Uterus (tissue), 2 donors: ENCODE measurements around the gene PTBP3.

Source experiments
- CTCF ChIP-seq, 4 experiments: fragments of 200-600 bp in 2 of 4; fragments of 450-650 bp in 2 of 4; sonication (generic) in 2 of 4; IDR thresholded peaks; one replicate each; pipeline ENCODE4 v1.5.1; 2016 to 2019; ENCODE audit warnings: antibody characterized with exemption in 4 of 4, mild to moderate bottlenecking in 2 of 4, moderate library complexity in 1 of 4
- POLR2A ChIP-seq, 2 donors: fragments of 450-650 bp; IDR thresholded peaks; one replicate each; pipeline ENCODE4 v1.6.1; 2016; ENCODE audit warnings: antibody characterized with exemption in 2 of 2, mild to moderate bottlenecking in 1 of 2, moderate library complexity in 1 of 2

DNA sequence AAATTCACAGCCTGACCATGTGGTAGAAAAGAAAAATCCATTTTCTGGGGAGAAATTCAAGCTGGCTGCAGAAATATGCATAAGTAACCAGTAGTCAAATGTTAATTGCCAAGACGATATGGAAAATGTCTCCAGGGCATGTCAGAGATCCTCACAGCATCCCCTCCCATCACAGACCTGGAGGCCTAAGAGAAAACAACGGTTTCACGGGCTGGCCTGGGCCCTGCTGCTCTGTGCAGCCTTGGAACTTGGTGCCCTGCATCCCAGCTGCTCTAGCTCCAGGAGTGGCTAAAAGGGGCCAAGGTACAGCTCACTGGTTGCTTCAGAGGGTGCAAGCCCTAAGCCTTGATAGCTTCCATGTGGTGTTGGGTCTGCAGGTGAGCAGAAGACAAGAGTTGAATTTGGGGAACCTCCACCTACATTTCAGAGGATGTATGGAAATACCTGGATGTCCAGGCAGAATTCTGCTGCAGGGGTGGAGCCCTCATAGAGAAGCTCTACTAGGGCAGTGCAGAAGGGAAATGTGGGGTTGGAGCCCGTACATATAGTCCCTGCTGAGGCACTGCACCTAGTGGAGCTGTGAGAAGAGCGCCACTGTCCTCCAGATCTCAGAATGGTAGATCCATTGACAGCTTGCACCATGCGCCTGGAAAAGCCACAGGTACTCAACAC lies 49.7 kb downstream of the PTBP3 start:
- no peak for TF ChIP-seq CTCF (IDR thresholded peaks at IDR 0.05)
- TF ChIP-seq POLR2A (IDR thresholded peaks at IDR 0.05), result no peak
